ENCODE results near the gene CERKL. TPM values are rescaled to one million over a fixed set of nuclear protein-coding genes. Genes with fewer than 3 reads are reported as not detected.

Gene CERKL
- polyA plus RNA-seq, 3 donors from 2014 or later, result 15.5 to 19.6 (median 15.8) TPM

DNA sequence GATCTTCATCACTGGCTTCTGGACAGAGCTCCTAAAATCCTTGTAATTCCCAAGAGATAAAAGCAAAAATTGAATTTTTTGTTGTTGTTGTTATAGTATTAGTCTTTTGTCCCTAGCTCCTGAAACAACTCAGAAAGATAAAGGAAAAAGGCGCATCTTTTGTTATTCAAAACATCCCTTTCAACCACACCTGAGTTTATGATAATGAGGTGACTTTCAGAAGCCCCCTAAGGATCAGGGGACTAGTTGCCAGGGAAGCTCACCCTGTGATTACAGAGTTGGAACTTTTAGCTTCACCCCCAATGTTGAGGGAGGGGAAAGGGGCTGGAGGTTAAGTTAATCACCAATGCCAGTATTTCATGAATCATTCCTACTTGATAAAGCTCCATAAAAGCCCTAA, 10.3 kb upstream of the CERKL start:
- peaks cover 0 to 20% (median 6%) of the 10 kb centered on the region in 3 donors for H3K27me3 Mint-ChIP-seq (ENCODE audit: low read depth in 3 of 3)
- H3K9me3 Mint-ChIP-seq, result peaks cover 0 to 3% (median 0%) of the 10 kb centered on the region in 6 donors
- H3K4me1 Mint-ChIP-seq, result no peaks in the 10 kb centered on the region
- H3K36me3 Mint-ChIP-seq, result no peaks in the 10 kb centered on the region
- H3K4me3 Mint-ChIP-seq, result no peak overlapping the region
- DNase-seq, result no peak
- H3K27ac Mint-ChIP-seq, result no peak overlapping the region

DNA sequence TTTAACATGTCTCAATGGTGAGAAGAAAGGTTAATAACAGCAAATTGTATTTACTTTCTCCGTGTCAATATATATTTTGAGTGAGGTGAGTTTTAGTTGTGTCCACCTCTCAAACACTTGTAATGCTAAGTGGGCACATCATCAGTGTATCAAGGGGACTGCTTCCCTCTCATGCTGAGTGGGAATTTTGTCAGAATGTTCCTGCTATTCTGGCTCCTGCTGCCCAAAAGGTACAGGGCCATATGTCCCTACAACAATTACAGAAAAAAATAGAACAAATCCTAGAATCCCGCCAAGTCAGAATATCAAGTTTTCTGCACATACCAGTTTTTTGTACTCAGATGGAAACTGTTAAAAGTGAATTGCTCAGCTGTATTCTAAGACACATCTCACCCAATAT, 5.4 kb upstream of the CERKL start:
- peaks cover 0 to 3% (median 0%) of the 10 kb centered on the region in 6 donors for H3K9me3 Mint-ChIP-seq
- no peak overlapping the region for H3K27ac Mint-ChIP-seq
- no peaks in the 10 kb centered on the region for H3K36me3 Mint-ChIP-seq
- DNase-seq, result no peak
- H3K27me3 Mint-ChIP-seq (ENCODE audit: low read depth in 3 of 3), result peaks cover 0 to 11% (median 3%) of the 10 kb centered on the region in 3 donors
- H3K4me1 Mint-ChIP-seq, result peaks cover under 1% of the 10 kb centered on the region in 2 donors
- H3K4me3 Mint-ChIP-seq, result no peak overlapping the region

DNA sequence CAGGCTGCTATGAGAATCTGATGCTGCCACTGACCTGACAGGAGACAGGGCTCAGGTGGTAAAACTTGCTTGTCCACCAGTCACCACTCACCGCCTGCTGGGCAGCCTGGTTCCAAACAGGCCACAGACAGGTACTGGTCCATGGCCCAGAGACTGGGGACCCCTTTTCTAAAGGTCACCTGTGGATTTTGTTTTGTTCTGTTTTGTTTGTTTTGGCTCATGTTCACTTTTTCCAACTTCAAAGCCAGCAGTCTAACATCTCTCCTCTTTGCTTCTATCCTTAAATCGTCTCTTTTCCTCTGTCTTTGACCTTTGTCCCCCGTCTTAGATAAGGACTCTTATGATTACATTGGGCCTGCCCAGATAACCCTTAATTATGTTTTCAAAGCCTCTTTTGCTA, 3.3 kb upstream of the CERKL start:
- no peaks in the 10 kb centered on the region for H3K36me3 Mint-ChIP-seq
- no peak for DNase-seq
- no peak overlapping the region for H3K4me3 Mint-ChIP-seq
- no peaks in the 10 kb centered on the region for H3K9me3 Mint-ChIP-seq
- H3K4me1 Mint-ChIP-seq, result peaks cover 9 to 14% of the 10 kb centered on the region in 2 donors
- H3K27ac Mint-ChIP-seq, result no peak overlapping the region
- H3K27me3 Mint-ChIP-seq (ENCODE audit: low read depth in 3 of 3), result peaks cover 0 to 4% (median 3%) of the 10 kb centered on the region in 3 donors

DNA sequence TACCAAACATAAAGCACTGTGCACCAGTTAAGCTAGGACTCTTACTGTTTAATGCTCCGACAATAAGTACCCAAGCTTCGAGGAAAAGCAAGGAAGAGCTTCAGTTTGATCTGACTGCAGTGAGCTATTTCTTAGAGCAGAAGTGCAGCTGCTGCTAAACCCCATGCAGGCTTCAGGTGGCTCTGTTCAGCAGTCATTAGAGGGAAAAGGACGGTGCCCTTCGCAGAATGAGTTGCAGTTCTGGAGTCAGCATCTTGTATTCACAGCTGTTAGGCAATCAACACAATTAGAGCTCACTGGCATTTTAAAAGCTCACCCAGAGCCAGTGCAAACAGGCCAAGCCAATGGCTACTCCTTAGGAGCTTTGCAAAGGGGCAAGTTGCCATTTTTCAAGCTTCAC, 1.5 kb upstream of the CERKL start:
- no peak overlapping the region for H3K27ac Mint-ChIP-seq
- no peaks in the 10 kb centered on the region for H3K9me3 Mint-ChIP-seq
- peaks cover 0 to 10% (median 4%) of the 10 kb centered on the region in 3 donors for H3K27me3 Mint-ChIP-seq (ENCODE audit: low read depth in 3 of 3)
- H3K4me1 Mint-ChIP-seq, result peaks cover 9 to 14% of the 10 kb centered on the region in 2 donors
- no peak for DNase-seq
- no peaks in the 10 kb centered on the region for H3K36me3 Mint-ChIP-seq
- H3K4me3 Mint-ChIP-seq, result no peak overlapping the region

DNA sequence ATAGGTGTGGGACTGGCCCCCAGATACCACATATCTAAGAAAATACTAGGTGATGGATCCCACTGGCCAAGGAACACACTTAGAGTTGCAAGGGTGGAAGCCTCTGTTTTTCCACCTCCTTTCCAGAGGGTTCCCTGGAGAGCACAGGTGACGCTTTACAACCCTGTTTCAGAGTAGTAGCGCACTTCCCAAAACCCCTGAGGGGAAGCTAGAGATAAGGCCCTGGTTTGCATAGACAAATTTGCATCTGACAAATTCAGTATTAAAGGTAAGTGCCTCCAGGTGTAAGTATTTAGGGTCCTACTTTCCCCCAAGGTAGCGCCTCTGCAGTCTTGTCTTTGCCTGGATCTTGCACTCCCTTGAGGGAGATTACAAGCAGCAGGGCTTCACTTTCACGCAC, 474 bp upstream of the CERKL start:
- H3K4me1 Mint-ChIP-seq, result peaks cover 9 to 14% of the 10 kb centered on the region in 2 donors
- H3K36me3 Mint-ChIP-seq, result no peaks in the 10 kb centered on the region
- no peak for DNase-seq
- peak overlapping the region; percentile 74 to 86 (median 80) for H3K4me3 Mint-ChIP-seq
- peaks cover 0 to 13% (median 4%) of the 10 kb centered on the region in 3 donors for H3K27me3 Mint-ChIP-seq (ENCODE audit: low read depth in 3 of 3)
- H3K9me3 Mint-ChIP-seq, result no peaks in the 10 kb centered on the region
- H3K27ac Mint-ChIP-seq, result peak overlapping the region in 1 of 6 donors; percentile 43

DNA sequence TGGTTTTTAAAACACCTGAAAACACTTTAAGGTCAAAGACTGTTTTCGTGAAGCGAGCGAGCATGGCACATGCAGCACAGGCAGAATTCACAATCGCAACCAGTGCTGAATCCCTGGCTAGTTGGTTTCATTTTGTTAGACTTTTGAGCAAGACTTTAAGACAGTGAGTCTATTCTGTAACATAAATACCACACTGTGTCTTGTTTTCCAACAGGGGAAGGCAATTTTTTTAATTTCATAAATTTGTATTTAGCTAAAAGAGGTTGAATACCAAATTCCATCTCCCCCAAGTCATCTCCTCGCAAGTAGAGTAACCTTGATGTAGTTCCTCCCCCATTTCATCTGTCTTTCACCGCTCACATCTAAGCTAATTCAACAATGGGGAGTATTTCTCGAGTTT, 1.4 kb downstream of the CERKL start:
- Mint-ChIP-seq H3K4me3 (peak overlapping the region in 1 of 5 donors; percentile 72), H3K4me1 (peaks cover 9 to 14% of the 10 kb centered on the region in 2 donors), H3K27ac (no peak overlapping the region), H3K9me3 (no peaks in the 10 kb centered on the region), H3K36me3 (no peaks in the 10 kb centered on the region), H3K27me3 (ENCODE audit: low read depth in 3 of 3) (peaks cover 5 to 12% (median 6%) of the 10 kb centered on the region in 3 donors)
- no peak for DNase-seq

DNA sequence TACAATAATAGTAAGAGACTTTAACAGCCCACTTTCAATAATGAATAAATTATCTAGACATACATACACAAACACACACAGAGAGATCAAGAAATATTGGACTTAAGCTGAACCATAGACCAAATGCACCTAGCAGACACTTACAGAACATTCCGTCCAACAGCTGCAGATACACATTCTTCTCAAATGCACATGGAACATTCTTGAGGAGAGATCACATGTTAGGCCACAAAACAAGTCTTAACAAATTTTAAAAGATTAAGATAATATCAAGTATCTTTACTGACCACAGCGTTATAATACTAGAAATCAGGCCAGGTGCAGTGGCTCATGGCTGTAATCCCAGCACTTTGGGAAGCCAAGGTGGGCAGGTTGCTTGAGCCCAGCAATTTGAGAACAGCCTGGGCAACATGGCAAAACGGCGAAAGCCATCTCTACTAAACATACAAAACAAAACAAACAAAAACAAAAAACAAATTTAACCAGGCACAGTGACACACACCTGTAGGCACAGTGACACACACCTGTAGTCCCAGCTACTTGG, 7.4 kb downstream of the CERKL start:
- H3K27me3 Mint-ChIP-seq (ENCODE audit: low read depth in 3 of 3), result peaks cover 6 to 19% (median 14%) of the 10 kb centered on the region in 3 donors
- H3K36me3 Mint-ChIP-seq, result no peaks in the 10 kb centered on the region
- H3K4me3 Mint-ChIP-seq, result no peak overlapping the region
- no peaks in the 10 kb centered on the region for H3K4me1 Mint-ChIP-seq
- H3K9me3 Mint-ChIP-seq, result no peaks in the 10 kb centered on the region
- H3K27ac Mint-ChIP-seq, result no peak overlapping the region
- no peak for DNase-seq

DNA sequence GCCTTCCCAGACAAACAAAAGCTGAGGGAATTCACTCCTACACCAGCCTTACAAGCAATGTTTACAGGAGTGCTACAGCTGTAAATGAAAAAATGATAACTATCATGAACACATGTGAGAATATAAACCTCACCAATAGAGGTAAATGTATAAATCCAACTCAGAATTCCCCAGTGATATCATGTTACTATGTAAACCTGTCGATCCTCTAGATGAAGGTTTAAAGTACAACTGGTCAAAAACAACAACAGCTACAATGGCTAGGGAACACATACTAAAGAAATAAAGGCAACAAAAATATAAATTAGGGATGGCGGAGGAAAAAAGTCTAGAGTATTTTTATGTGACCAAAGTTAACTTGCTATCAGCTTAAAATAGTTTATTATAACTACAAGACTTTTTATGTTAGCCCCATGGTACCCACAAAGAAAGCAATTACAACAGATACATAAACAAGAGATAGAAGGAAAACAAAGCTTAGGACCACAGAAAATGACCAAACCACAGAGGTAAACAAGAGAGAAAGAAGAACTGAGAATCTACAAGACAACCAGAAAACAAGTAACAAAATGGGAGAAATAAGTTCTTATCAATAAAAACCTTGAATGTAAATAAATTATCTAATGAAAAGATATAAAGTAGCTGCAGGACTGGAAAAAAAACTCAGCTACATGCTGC, 8.3 kb downstream of the CERKL start:
- Mint-ChIP-seq H3K4me1 (no peaks in the 10 kb centered on the region), H3K36me3 (no peaks in the 10 kb centered on the region), H3K9me3 (no peaks in the 10 kb centered on the region), H3K4me3 (no peak overlapping the region), H3K27ac (no peak overlapping the region), H3K27me3 (ENCODE audit: low read depth in 3 of 3) (peaks cover 6 to 19% (median 13%) of the 10 kb centered on the region in 3 donors)
- DNase-seq, result no peak

DNA sequence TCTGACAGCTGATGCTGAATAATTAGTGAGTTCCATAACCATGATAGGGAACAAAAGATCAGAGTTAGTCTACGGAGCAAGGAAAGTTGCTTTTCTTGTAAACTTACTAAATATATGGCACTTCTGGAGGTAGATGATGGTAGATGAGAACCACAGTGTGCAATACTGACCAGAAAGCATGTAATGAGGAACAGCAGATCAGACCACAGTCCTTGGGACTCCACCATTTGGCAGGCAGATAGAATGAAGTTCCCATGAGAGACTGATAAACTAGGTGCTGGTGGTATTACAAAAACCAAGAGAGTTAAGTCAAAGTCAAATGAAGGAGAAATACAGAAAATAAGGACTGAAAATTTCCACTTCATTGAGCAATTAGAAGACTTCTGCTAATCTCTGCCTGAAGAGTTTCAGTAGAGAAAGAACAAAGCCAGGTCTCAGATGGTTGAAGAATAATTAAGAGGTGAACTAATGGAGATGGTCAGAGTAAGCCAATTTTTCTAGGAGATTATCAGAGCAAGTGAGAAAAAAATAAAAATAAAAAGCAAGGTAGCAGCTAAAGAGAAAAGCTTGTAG, 10.4 kb downstream of the CERKL start:
- no peak overlapping the region for H3K27ac Mint-ChIP-seq
- H3K9me3 Mint-ChIP-seq, result no peaks in the 10 kb centered on the region
- no peak overlapping the region for H3K4me3 Mint-ChIP-seq
- DNase-seq, result no peak
- no peaks in the 10 kb centered on the region for H3K36me3 Mint-ChIP-seq
- H3K27me3 Mint-ChIP-seq (ENCODE audit: low read depth in 3 of 3), result peaks cover 7 to 22% (median 16%) of the 10 kb centered on the region in 3 donors
- H3K4me1 Mint-ChIP-seq, result no peaks in the 10 kb centered on the region

DNA sequence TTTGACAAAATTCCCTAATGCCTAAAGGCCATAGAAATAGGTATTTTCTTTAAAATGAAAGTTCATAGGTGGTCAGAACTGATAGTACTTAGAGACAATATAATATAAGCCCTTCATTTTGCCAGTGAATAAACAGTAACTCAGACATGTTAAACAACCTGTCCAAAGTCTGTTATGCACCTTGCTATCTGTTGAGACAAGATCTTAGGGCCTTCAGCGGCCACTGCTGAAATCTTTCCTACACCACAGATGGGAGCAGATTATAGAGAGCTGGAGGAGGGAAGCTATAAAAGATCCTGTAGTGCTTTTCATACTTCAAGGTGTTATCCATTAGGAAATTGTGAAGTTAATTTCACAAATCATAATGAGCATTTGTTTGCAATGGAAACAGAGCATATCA, 13.8 kb downstream of the CERKL start:
- Mint-ChIP-seq H3K4me3 (no peak overlapping the region), H3K36me3 (peaks cover 0 to 2% (median 0%) of the 10 kb centered on the region in 3 donors), H3K27me3 (ENCODE audit: low read depth in 3 of 3) (peaks cover 10 to 15% (median 13%) of the 10 kb centered on the region in 3 donors), H3K4me1 (no peaks in the 10 kb centered on the region), H3K27ac (no peak overlapping the region), H3K9me3 (no peaks in the 10 kb centered on the region)
- no peak for DNase-seq

DNA sequence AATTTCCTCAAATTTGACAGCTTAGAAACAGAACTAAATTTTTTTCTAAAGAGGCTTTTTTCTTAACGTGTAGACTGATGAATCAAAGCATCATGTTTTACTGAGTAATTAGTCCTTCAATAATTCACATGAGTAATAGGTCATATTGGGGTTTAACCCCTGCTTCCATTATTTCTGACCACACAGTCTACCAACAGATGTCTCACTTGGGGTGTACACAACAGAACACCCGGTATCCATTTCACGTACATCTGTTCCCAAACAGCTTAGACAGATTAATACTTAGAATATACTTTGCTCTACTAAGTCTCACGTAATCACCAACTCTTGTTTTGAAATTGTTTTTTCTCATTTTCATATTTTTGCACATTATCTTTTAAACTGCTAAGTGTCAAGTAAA, 14.8 kb downstream of the CERKL start:
- DNase-seq, result no peak
- Mint-ChIP-seq H3K4me3 (no peak overlapping the region), H3K4me1 (no peaks in the 10 kb centered on the region), H3K9me3 (no peaks in the 10 kb centered on the region), H3K27ac (no peak overlapping the region), H3K36me3 (peaks cover 0 to 2% (median 0%) of the 10 kb centered on the region in 3 donors), H3K27me3 (ENCODE audit: low read depth in 3 of 3) (peaks cover 6 to 10% (median 7%) of the 10 kb centered on the region in 3 donors)

DNA sequence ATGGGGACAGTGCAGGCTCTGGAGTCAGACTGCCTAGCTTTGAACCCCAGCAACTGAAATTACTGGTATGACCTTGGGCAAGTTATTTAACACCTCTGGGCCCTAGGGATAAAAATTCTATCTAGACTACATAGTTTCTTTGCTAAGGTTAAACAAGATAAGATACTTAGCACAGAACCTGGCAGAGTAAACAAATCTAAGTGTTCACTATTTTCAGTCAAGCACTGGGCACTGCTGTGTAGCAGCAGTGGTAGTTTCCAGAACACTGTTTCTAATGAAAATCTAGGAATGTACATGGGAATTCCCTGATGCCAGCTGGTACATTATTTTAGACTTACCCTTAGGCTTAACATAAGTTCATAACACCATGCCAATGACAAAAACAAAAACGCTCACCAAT, 17.2 kb downstream of the CERKL start:
- Mint-ChIP-seq H3K27me3 (ENCODE audit: low read depth in 3 of 3) (peaks cover 3 to 13% (median 6%) of the 10 kb centered on the region in 3 donors), H3K4me3 (no peak overlapping the region), H3K4me1 (no peaks in the 10 kb centered on the region), H3K9me3 (no peaks in the 10 kb centered on the region), H3K36me3 (peaks cover 0 to 2% (median 0%) of the 10 kb centered on the region in 3 donors), H3K27ac (no peak overlapping the region)
- no peak for DNase-seq

DNA sequence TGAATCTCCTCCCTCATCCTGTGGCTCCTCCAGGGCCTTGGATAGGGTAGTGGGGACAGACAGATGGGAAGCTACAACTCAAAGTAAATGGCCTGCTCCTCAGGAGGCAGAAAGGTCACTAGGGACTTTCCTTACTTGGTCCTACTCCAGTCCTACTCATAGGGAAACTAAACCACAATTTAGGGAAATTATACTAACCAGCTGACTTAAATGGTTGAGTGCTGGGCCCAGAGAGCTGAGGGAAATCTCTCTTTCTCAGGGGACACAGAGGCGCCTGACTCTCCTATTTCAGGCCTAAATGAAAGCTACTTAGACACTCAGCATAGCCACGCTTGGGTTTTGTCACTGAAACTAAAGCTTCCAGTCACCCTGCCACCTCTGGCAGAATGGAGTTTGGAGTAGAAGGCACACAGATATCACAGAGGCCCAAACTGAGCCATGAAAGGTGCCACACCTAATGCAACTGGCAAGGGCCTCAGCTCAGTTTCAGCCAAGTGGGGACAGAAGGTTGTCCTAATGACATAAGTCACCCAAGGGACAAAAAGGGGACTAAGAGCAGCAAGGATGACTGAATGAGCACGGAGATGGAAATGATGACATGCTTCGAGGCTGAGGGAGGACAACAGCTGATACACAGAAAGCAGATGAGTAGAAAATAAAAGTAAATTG, 24.0 kb downstream of the CERKL start:
- Mint-ChIP-seq H3K4me3 (no peak overlapping the region), H3K9me3 (no peaks in the 10 kb centered on the region), H3K4me1 (no peaks in the 10 kb centered on the region), H3K36me3 (no peaks in the 10 kb centered on the region), H3K27me3 (ENCODE audit: low read depth in 3 of 3) (peaks cover 2 to 15% (median 3%) of the 10 kb centered on the region in 3 donors), H3K27ac (no peak overlapping the region)
- no peak for DNase-seq

All from immature natural killer cell (primary cell).